K562 (cell line): ENCODE measurements around the gene CHIC2. TPM values are rescaled to one million over a fixed set of nuclear protein-coding genes. Genes with fewer than 3 reads are reported as not detected.

Source experiments
- ATAC-seq: fragments of 200-7000 bp; cut with Tn5 transposase; 3 replicates; pipeline ENCODE4 v1.9.1; 2020; ENCODE audit warnings: moderate library complexity
- BruUV-seq: library from RNA; stranded (reverse); fragments of 400-500 nt; replicated peaks from 2 replicates; lab custom pipeline; 2021; lab: Mats Ljungman, UMichigan
- CTCF ChIA-PET: fragments of 300-600 bp; formaldehyde crosslinking; extraction: SDS; loops from one replicate; lab custom pipeline; 2021; ENCODE audit warnings: low intra/inter-chr PET ratio; lab: Yijun Ruan, JAX
- POLR2A ChIA-PET: fragments of 300-600, 350-650 bp; sonication (Branson Sonifier 250); formaldehyde crosslinking; extraction: SDS; loops from one replicate; lab custom pipeline; 2021; ENCODE audit warnings: antibody characterized with exemption, inconsistent platforms; lab: Yijun Ruan, JAX
- DNase-seq, 4 experiments: peaks; one replicate each; pipeline versions ENCODE4 v3.0.0 to v3.0.0-alpha.2; 2011 to 2018; ENCODE audit warnings: low spot score in 3 of 4, mixed read lengths in 3 of 4; ENCODE audit errors: extremely low read depth in 1 of 4
- FAIRE-seq: peaks from 2 replicates; lab custom pipeline; 2011; peaks lifted over from hg19 to GRCh38; lab: Jason Lieb, UNC
- H2AFZ ChIP-seq: 2 replicates; pipeline ENCODE4 v1.6.0; 2011; ENCODE audit warnings: low read depth, low read length, control low read depth, inconsistent platforms
- H3K27ac ChIP-seq: fragments of 200-600 bp; 3 replicates; pipeline ENCODE4 v1.8.0; 2011; ENCODE audit warnings: low read depth, mild to moderate bottlenecking, control low read depth, inconsistent platforms, low read length, moderate library complexity, mixed read lengths; ENCODE audit errors: extremely low read depth
- H3K27me3 ChIP-seq, 2 experiments: fragments of 300-600 bp in 1 of 2; 2 replicates in 1 of 2; 3 replicates in 1 of 2; pipeline versions ENCODE4 v1.6.0 to v1.8.0; 2011; ENCODE audit warnings: inconsistent platforms in 2 of 2, low read length in 2 of 2, mild to moderate bottlenecking in 1 of 2, mixed read lengths in 1 of 2, moderate library complexity in 1 of 2; ENCODE audit not compliant: control insufficient read depth in 2 of 2, insufficient read depth in 2 of 2
- H3K36me3 ChIP-seq: fragments of 300-600 bp; 3 replicates; pipeline ENCODE4 v1.8.0; 2011; ENCODE audit warnings: mild to moderate bottlenecking, low read length, inconsistent platforms; ENCODE audit not compliant: control insufficient read depth, insufficient read depth
- H3K4me1 ChIP-seq, 2 experiments: fragments of 200-600 bp in 1 of 2; replicated peaks in 1 of 2; 2 replicates in 1 of 2; 3 replicates in 1 of 2; pipeline versions ENCODE4 v1.5.1 to v1.8.0; 2011; ENCODE audit warnings: inconsistent platforms in 2 of 2, low read length in 2 of 2, mild to moderate bottlenecking in 1 of 2, mixed read lengths in 1 of 2, moderate library complexity in 1 of 2; ENCODE audit not compliant: control insufficient read depth in 2 of 2, insufficient read depth in 2 of 2
- H3K4me2 ChIP-seq: 2 replicates; pipeline ENCODE4 v1.6.1; 2011; ENCODE audit warnings: low read length, control low read depth, inconsistent platforms, mixed read lengths; ENCODE audit not compliant: insufficient read depth
- H3K4me3 ChIP-seq: fragments of 200-600 bp; sonication (generic), shearing (Covaris generic); 2 replicates; pipeline ENCODE4 v1.5.1; 2016; ENCODE audit warnings: control low read depth, inconsistent platforms
- H3K79me2 ChIP-seq: fragments of 200-600 bp; 3 replicates; pipeline ENCODE4 v1.8.0; 2011; ENCODE audit warnings: low read length, inconsistent platforms; ENCODE audit not compliant: control insufficient read depth, insufficient read depth
- H3K9ac ChIP-seq, 2 experiments: 2 replicates each; pipeline versions ENCODE4 v1.6.0 to v1.6.1; 2011; ENCODE audit warnings: low read depth in 2 of 2, low read length in 2 of 2, control low read depth in 1 of 2, inconsistent platforms in 1 of 2, mild to moderate bottlenecking in 1 of 2, mixed read lengths in 1 of 2; ENCODE audit not compliant: insufficient read depth in 1 of 2
- H3K9me1 ChIP-seq: one replicate; pipeline ENCODE4 v1.6.0; 2011; ENCODE audit warnings: inconsistent platforms, mild to moderate bottlenecking, low read length, moderate library complexity; ENCODE audit not compliant: control insufficient read depth, insufficient read depth
- H3K9me3 ChIP-seq: replicated peaks from 2 replicates; pipeline ENCODE4 v1.5.1; 2011; ENCODE audit warnings: low read depth, low read length, inconsistent platforms; ENCODE audit not compliant: control insufficient read depth, insufficient read depth
- H4K20me1 ChIP-seq: replicated peaks from 2 replicates; pipeline ENCODE4 v1.6.1; 2011; ENCODE audit warnings: low read length, inconsistent platforms, mixed read lengths; ENCODE audit not compliant: control insufficient read depth, insufficient read depth
- FOXK1 ChIP-seq: sonication (generic); formaldehyde crosslinking; IDR thresholded peaks from 2 replicates; pipeline ENCODE4 v1.8.0; 2022; ENCODE audit warnings: missing genetic modification reagents, mild to moderate bottlenecking, borderline replicate concordance
- FOXM1 ChIP-seq, 2 experiments: fragments of 450-650 bp in 1 of 2; sonication (generic) in 1 of 2; formaldehyde crosslinking in 1 of 2; IDR thresholded peaks; 2 replicates each; pipeline versions ENCODE4 v1.6.1 to v1.9.0; 2017 to 2022; ENCODE audit warnings: low read depth in 2 of 2, mild to moderate bottlenecking in 2 of 2, missing genetic modification reagents in 1 of 2, moderate library complexity in 1 of 2
- HLTF ChIP-seq: fragments of 450-650 bp; IDR thresholded peaks from 2 replicates; pipeline ENCODE4 v1.6.1; 2016
- KAT7 ChIP-seq: sonication (generic); formaldehyde crosslinking; IDR thresholded peaks from 2 replicates; pipeline ENCODE4 v1.8.0; 2022; ENCODE audit warnings: missing genetic modification reagents, mild to moderate bottlenecking, borderline replicate concordance
- KDM4B ChIP-seq, 2 experiments: fragments of 450-650 bp in 1 of 2; sonication (generic) in 1 of 2; IDR thresholded peaks; 2 replicates each; pipeline ENCODE4 v1.6.1; 2016 to 2017; ENCODE audit warnings: borderline replicate concordance in 2 of 2, antibody characterized with exemption in 1 of 2, low read depth in 1 of 2, mild to moderate bottlenecking in 1 of 2
- NCOA1 ChIP-seq: fragments of 450-650 bp; IDR thresholded peaks from 2 replicates; pipeline ENCODE4 v1.6.1; 2016; ENCODE audit warnings: low read depth
- NFIX ChIP-seq: fragments of 250-450 bp; sonication (Bioruptor Pico); IDR thresholded peaks from 2 replicates; pipeline ENCODE4 v1.4.0; 2020; ENCODE audit warnings: low read depth, mild to moderate bottlenecking, moderate library complexity
- TEAD1 ChIP-seq, 2 experiments: fragments of 450-650 bp in 1 of 2; sonication (generic) in 1 of 2; formaldehyde crosslinking; IDR thresholded peaks; 2 replicates each; pipeline versions ENCODE4 v1.4.0 to v1.8.0; 2020 to 2022; ENCODE audit warnings: mild to moderate bottlenecking in 2 of 2, missing genetic modification reagents in 1 of 2
- THRB ChIP-seq: fragments of 450-650 bp; formaldehyde crosslinking; conservative IDR thresholded peaks from 2 replicates; pipeline ENCODE4 v1.4.0; 2022; ENCODE audit warnings: mild to moderate bottlenecking, missing genetic modification characterization
- ZNF140 ChIP-seq: fragments of 250-450 bp; sonication (Bioruptor Pico); IDR thresholded peaks from 2 replicates; pipeline ENCODE4 v1.8.0; 2021; ENCODE audit warnings: moderate library complexity, mild to moderate bottlenecking, inconsistent platforms
- ZNF212 ChIP-seq: fragments of 450-650 bp; formaldehyde crosslinking; IDR thresholded peaks from 2 replicates; pipeline ENCODE4 v1.4.0; 2020; ENCODE audit warnings: mild to moderate bottlenecking
- WGBS: fragments of 100-300 bp; shearing (Covaris generic); methylation state at CpG from one replicate; pipeline ENCODE4 v1.1.6; 2016; ENCODE audit warnings: low coverage, mixed read lengths; ENCODE audit not compliant: insufficient coverage; ENCODE audit errors: missing lambda C conversion rate; 5-methylcytosine and 5-hydroxymethylcytosine counted together
- in situ Hi-C: fragments of 300-500 bp; cut with MboI; formaldehyde crosslinking; loops from 4 replicates; pipeline ENCODE4 v1.15.0; 2018; ENCODE audit warnings: inconsistent platforms, mixed read lengths
- intact Hi-C: fragments of 100-400 bp; cut with micrococcal nuclease; formaldehyde crosslinking; loops from 2 replicates; pipeline ENCODE4 v1.14.2; 2022
- polyA plus RNA-seq, 8 experiments: library from polyadenylated mRNA; depleted of rRNA in 4 of 8; stranded (reverse) in 5 of 8; unstranded in 3 of 8; fragments of >200 nt; fragmentation: Nextera tagmentation in 2 of 8; fragmentation: Illumina TruSeq in 1 of 8; extraction: Ambion mirVana in 2 of 8; extraction: Trizol in 1 of 8; gene quantifications; 2 replicates each; pipeline versions ENCODE4 v1.2.1 to v1.2.3, GENCODE V29; 2011 to 2014; ENCODE audit warnings: inconsistent platforms in 1 of 8, missing spikeins in 1 of 8
- total RNA-seq, 7 experiments: library from RNA; depleted of rRNA in 6 of 7; stranded (reverse); fragments of >200 nt in 6 of 7; fragmentation: Illumina TruSeq in 2 of 7; extraction: Trizol in 2 of 7; gene quantifications; 2 replicates each; pipeline versions ENCODE4 v1.2.1 to v1.2.3, GENCODE V29; 2011 to 2021; ENCODE audit warnings: low replicate concordance in 1 of 7
- TF ChIP-seq, protein P1 (sequence below), 2 experiments: fragments of 450-650 bp in 1 of 2; sonication (generic) in 1 of 2; formaldehyde crosslinking in 1 of 2; IDR thresholded peaks; 2 replicates each; pipeline versions ENCODE4 v1.7.1 to v1.9.0; 2016 to 2022; ENCODE audit warnings: inconsistent platforms in 1 of 2, mild to moderate bottlenecking in 1 of 2, missing genetic modification reagents in 1 of 2

The CHIC2 gene
- total and polyA plus RNA-seq, 9 of the 15 experiments (the other 6 are each of a cell fraction or from before 2014, with no cell fraction given): 0.89 to 25.1 (median 12.1) TPM

- H3K27me3 ChIP-seq: no peaks in the 10 kb centered on the region
- no peaks in the 10 kb centered on the region for H3K9me1 ChIP-seq
- FAIRE-seq: no peak
- no peaks in the 10 kb centered on the region for H4K20me1 ChIP-seq
- no TSS peak for BruUV-seq
- no peak overlapping the region for H3K4me3 ChIP-seq
- H3K27ac ChIP-seq: no peak overlapping the region
- no peak overlapping the region for H3K9ac ChIP-seq
- H3K4me1 ChIP-seq: no peaks in the 10 kb centered on the region
- CTCF ChIA-PET: no interaction called here
- no peak overlapping the region for H2AFZ ChIP-seq
- POLR2A ChIA-PET: interaction anchor here (1.4 kb wide), 1 partner anchor 16 kb away, joined by 3 read pairs; no protein-coding TSS in a partner anchor
- in situ Hi-C loops: no loop called here
- no peak for ATAC-seq
- DNase-seq: no peak
- 74% methylated on average over 4 of the region's 4 CpGs for WGBS
- intact Hi-C loops: no loop called here
- H3K9me3 ChIP-seq: no peaks in the 10 kb centered on the region
- H3K36me3 ChIP-seq: no peaks in the 10 kb centered on the region
- H3K4me2 ChIP-seq: no peak overlapping the region
- no peaks in the 10 kb centered on the region for H3K79me2 ChIP-seq
- TF ChIP-seq FOXM1 (IDR thresholded peaks at IDR 0.05; ENCODE audit: low read depth) (no peak), FOXM1 (CRISPR knock-in tag; IDR thresholded peaks at IDR 0.05; ENCODE audit: low read depth) (no peak), NCOA1 (no peak), HLTF (no peak), KDM4B (IDR thresholded peaks at IDR 0.05; ENCODE audit: borderline replicate concordance in 2 of 2, low read depth in 1 of 2) (no peak), FOXK1 (no peak), ZNF212 (no peak), KAT7 (CRISPR knock-in tag) (no peak), NFIX (CRISPR knock-in tag) (no peak), ZNF140 (CRISPR knock-in tag) (no peak), TEAD1 (CRISPR knock-in tag; IDR thresholded peaks at IDR 0.05) (no peak), THRB (CRISPR knock-in tag) (no peak)
- TF ChIP-seq, protein P1, sequence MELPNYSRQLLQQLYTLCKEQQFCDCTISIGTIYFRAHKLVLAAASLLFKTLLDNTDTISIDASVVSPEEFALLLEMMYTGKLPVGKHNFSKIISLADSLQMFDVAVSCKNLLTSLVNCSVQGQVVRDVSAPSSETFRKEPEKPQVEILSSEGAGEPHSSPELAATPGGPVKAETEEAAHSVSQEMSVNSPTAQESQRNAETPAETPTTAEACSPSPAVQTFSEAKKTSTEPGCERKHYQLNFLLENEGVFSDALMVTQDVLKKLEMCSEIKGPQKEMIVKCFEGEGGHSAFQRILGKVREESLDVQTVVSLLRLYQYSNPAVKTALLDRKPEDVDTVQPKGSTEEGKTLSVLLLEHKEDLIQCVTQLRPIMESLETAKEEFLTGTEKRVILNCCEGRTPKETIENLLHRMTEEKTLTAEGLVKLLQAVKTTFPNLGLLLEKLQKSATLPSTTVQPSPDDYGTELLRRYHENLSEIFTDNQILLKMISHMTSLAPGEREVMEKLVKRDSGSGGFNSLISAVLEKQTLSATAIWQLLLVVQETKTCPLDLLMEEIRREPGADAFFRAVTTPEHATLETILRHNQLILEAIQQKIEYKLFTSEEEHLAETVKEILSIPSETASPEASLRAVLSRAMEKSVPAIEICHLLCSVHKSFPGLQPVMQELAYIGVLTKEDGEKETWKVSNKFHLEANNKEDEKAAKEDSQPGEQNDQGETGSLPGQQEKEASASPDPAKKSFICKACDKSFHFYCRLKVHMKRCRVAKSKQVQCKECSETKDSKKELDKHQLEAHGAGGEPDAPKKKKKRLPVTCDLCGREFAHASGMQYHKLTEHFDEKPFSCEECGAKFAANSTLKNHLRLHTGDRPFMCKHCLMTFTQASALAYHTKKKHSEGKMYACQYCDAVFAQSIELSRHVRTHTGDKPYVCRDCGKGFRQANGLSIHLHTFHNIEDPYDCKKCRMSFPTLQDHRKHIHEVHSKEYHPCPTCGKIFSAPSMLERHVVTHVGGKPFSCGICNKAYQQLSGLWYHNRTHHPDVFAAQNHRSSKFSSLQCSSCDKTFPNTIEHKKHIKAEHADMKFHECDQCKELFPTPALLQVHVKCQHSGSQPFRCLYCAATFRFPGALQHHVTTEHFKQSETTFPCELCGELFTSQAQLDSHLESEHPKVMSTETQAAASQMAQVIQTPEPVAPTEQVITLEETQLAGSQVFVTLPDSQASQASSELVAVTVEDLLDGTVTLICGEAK (IDR thresholded peaks at IDR 0.05): no peak
- TF ChIP-seq, protein P1 (CRISPR knock-in tag; IDR thresholded peaks at IDR 0.05): no peak
Measured at GRCh38 chr4:54041100-54041499, 23.3 kb downstream of the CHIC2 start.
